A673 (cell line): ENCODE measurements around the gene CCDC24. TPM values are rescaled to one million over a fixed set of nuclear protein-coding genes. Genes with fewer than 3 reads are reported as not detected.

ENCODE experiments used
- BruUV-seq: library from RNA; stranded (reverse); fragments of 400-500 nt; replicated peaks from 2 replicates; lab custom pipeline; 2021; lab: Mats Ljungman, UMichigan
- CTCF ChIA-PET: fragments of 300-600 bp; sonication (Branson Sonifier 250); formaldehyde crosslinking; loops from one replicate; lab custom pipeline; 2022; ENCODE audit warnings: antibody characterized with exemption; lab: Charles Lee
- POLR2A ChIA-PET: fragments of 300-600 bp; sonication (Branson Sonifier 250); formaldehyde crosslinking; loops from one replicate; lab custom pipeline; 2022; ENCODE audit warnings: antibody characterized with exemption; ENCODE audit not compliant: low non-redundant PET; lab: Charles Lee
- DNase-seq: peaks from one replicate; pipeline ENCODE4 v3.0.0-alpha.2; 2015; ENCODE audit warnings: low spot score
- H3K27ac ChIP-seq: fragments of 200-600 bp; sonication (generic); 2 replicates; pipeline ENCODE4 v1.5.1; 2016; ENCODE audit warnings: mixed run types, low read depth, mild to moderate bottlenecking, mixed read lengths, antibody characterized with exemption, low read length; ENCODE audit not compliant: poor library complexity, severe bottlenecking
- H3K27me3 ChIP-seq: fragments of 200-600 bp; sonication (generic); replicated peaks from 2 replicates; pipeline ENCODE4 v1.6.1; 2017; ENCODE audit warnings: mixed run types, low read depth, mild to moderate bottlenecking, mixed read lengths, antibody characterized with exemption, low read length; ENCODE audit not compliant: insufficient read depth, poor library complexity
- H3K36me3 ChIP-seq: fragments of 200-600 bp; sonication (generic); 2 replicates; pipeline ENCODE4 v1.6.1; 2016; ENCODE audit warnings: mixed run types, mild to moderate bottlenecking, mixed read lengths, antibody characterized with exemption, low read length; ENCODE audit not compliant: insufficient read depth, poor library complexity, severe bottlenecking
- H3K4me1 ChIP-seq: fragments of 200-600 bp; sonication (generic); 2 replicates; pipeline ENCODE4 v1.6.1; 2017; ENCODE audit warnings: mixed run types, mild to moderate bottlenecking, mixed read lengths, antibody characterized with exemption, low read length; ENCODE audit not compliant: insufficient read depth, poor library complexity, severe bottlenecking
- H3K4me3 ChIP-seq: fragments of 200-600 bp; sonication (generic); 2 replicates; pipeline ENCODE4 v1.5.1; 2016; ENCODE audit warnings: low read depth, mixed run types, mild to moderate bottlenecking, mixed read lengths, low read length; ENCODE audit not compliant: poor library complexity, severe bottlenecking
- H3K9me3 ChIP-seq: fragments of 200-600 bp; sonication (generic); 2 replicates; pipeline ENCODE4 v1.6.1; 2016; ENCODE audit warnings: mixed run types, low read depth, mild to moderate bottlenecking, mixed read lengths, antibody characterized with exemption, low read length; ENCODE audit not compliant: poor library complexity, severe bottlenecking
- CTCF ChIP-seq: fragments of 300-800, 200-600 bp; sonication (generic); conservative IDR thresholded peaks from 2 replicates; pipeline ENCODE4 v1.5.1; 2017; ENCODE audit warnings: low read depth, mild to moderate bottlenecking, antibody characterized with exemption, low read length, moderate library complexity, mixed read lengths
- EZH2 ChIP-seq: fragments of 200-600 bp; sonication (generic); IDR thresholded peaks from 2 replicates; pipeline ENCODE4 v1.6.1; 2017; ENCODE audit warnings: borderline replicate concordance, low read depth, mild to moderate bottlenecking, mixed read lengths, antibody characterized with exemption, low read length; ENCODE audit not compliant: poor library complexity, severe bottlenecking
- intact Hi-C: fragments of 100-400 bp; cut with micrococcal nuclease; formaldehyde crosslinking; loops from one replicate; pipeline ENCODE4 v1.10.0; 2022; ENCODE audit not compliant: unreplicated experiment
- total RNA-seq: library from RNA; stranded (reverse); gene quantifications from 2 replicates; pipeline ENCODE4 v1.2.3, GENCODE V29; 2021

CCDC24 gene
- total RNA-seq, 1 experiment from 2014 or later: 5.6 TPM

GRCh38 chr1:44034423-44034822 is 43.0 kb downstream of the CCDC24 start:
- TF ChIP-seq CTCF (no peak), EZH2 (no peak)
- CTCF ChIA-PET: interaction anchor here (1.2 kb wide), 1 partner anchor 271 kb away, joined by 3 read pairs; no protein-coding TSS in a partner anchor
- Histone ChIP-seq H3K27me3 (no peaks in the 10 kb centered on the region), H3K4me3 (no peak overlapping the region), H3K27ac (no peak overlapping the region), H3K9me3 (no peaks in the 10 kb centered on the region), H3K4me1 (peaks cover 27% of the 10 kb centered on the region), H3K36me3 (no peaks in the 10 kb centered on the region)
- POLR2A ChIA-PET: interaction anchor here (0.6 kb wide), 2 partner anchors 202 to 493 kb away, joined by 3 to 8 read pairs; no protein-coding TSS in a partner anchor
- intact Hi-C loops: no loop called here
- DNase-seq: no peak
- BruUV-seq: no TSS peak

GRCh38 chr1:44034976-44035716 is 43.7 kb downstream of the CCDC24 start:
- DNase-seq: no peak
- no peak overlapping the region for H3K4me3 ChIP-seq
- POLR2A ChIA-PET: interaction anchor here (0.6 kb wide), 2 partner anchors 202 to 493 kb away, joined by 3 to 8 read pairs; no protein-coding TSS in a partner anchor
- intact Hi-C loops: loop anchor here (5.0 kb wide), 1 partner anchor 273 kb away; no protein-coding TSS in a partner anchor
- H3K4me1 ChIP-seq: peaks cover 27% of the 10 kb centered on the region
- no peaks in the 10 kb centered on the region for H3K36me3 ChIP-seq
- H3K9me3 ChIP-seq: no peaks in the 10 kb centered on the region
- CTCF ChIA-PET: interaction anchor here (1.8 to 2.3 kb wide), 2 partner anchors 13 to 271 kb away, joined by 11 to 14 read pairs; no protein-coding TSS in a partner anchor
- TF ChIP-seq CTCF: no peak
- BruUV-seq: no TSS peak
- H3K27me3 ChIP-seq: no peaks in the 10 kb centered on the region
- H3K27ac ChIP-seq: no peak overlapping the region

GRCh38 chr1:44035726-44036408 is 44.5 kb downstream of the CCDC24 start:
- BruUV-seq: no TSS peak
- POLR2A ChIA-PET: no interaction called here

More at GRCh38 chr1:44035726-44036408, 44.5 kb downstream of the CCDC24 start:
- CTCF ChIA-PET: interaction anchor here (1.0 to 2.3 kb wide), 4 partner anchors 12 to 272 kb away, joined by 3 to 14 read pairs (median 10); no protein-coding TSS in a partner anchor
- DNase-seq: no peak
- peak overlapping the region; percentile 28 for H3K27ac ChIP-seq
- intact Hi-C loops: loop anchor here (1.0 to 5.0 kb wide), 2 partner anchors 31 to 274 kb away; no protein-coding TSS in a partner anchor
- no peak overlapping the region for H3K4me3 ChIP-seq
- H3K9me3 ChIP-seq: no peaks in the 10 kb centered on the region
- TF ChIP-seq EZH2: no peak
- TF ChIP-seq CTCF: 0 out of 2 replicates have a peak, but pooled peaks have one; percentile 7
- peaks cover 27% of the 10 kb centered on the region for H3K4me1 ChIP-seq
- no peaks in the 10 kb centered on the region for H3K27me3 ChIP-seq
- no peaks in the 10 kb centered on the region for H3K36me3 ChIP-seq
